ENCODE data around the gene WDR49.
"Not testable (repeated sequence)": the region's sequence is repeated elsewhere in the genome, so short reads cannot be mapped to it uniquely, and the experiment has no call there.

WDR49 gene

DNA sequence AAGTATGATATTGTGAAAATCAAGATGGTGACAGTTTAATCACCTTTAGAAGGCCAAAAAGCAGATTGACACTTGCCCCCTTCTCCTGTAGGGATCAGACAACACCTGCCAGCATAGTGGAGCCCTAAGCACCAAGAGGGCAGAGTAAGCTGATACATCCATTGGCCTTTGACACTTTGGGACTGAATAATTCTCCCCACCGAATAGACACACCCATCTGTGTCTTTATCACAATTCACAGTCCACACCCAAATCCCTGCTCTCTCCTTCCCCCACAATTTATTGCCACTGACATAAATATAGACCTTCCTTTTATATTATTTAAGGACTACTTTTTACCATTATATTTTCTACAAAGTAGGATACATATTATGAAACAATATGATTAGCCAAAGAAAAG, 3.1 kb upstream of the WDR49 start:
- no peak overlapping the region for H3K4me3 ChIP-seq (ENCODE audit: low read length)
- no peak for TF ChIP-seq ZNF274 (IDR thresholded peaks at IDR 0.05; ENCODE audit: low read depth, low read length)

DNA sequence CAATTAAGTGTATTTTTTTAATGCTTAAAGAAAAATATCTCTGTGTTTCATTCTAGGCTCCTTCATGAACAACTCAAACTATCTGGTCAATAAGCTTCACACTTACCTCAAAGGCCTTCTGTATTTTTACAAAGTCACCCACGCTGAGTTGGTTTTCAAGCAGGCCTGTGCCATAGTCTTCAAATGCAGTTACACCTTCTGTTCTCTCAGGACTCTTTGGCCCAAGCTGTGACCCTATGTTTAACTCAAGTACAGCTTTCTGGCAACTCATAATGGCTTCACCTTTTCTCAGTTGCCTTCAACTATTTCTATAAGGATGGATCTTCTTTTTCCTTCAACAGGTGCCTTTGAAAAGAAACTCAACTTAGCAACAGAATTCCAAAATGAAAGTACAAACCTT, 587 bp downstream of the WDR49 start:
- TF ChIP-seq ZNF274 (IDR thresholded peaks at IDR 0.05; ENCODE audit: low read depth, low read length): no peak
- H3K4me3 ChIP-seq (ENCODE audit: low read length): no peak overlapping the region

DNA sequence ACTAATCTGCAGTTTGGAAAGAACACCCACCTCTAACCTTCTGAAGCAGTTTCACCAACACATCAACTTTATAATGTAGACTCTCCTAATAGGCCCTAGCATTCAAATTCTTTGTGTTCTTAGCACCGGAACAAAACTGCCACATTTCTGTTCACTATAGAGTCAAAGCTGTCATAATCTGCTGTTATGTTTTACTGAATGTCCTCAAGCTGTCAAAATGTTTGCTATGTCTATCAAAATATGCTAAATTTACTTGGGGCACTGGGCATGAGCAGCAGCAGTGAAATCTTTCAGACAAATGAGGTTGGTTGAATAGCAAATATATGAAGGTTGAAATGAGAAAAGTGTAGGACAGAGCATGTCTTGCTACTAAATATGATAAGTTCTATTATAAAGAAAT, 1.9 kb downstream of the WDR49 start:
- no peak overlapping the region for H3K4me3 ChIP-seq (ENCODE audit: low read length)
- TF ChIP-seq ZNF274 (IDR thresholded peaks at IDR 0.05; ENCODE audit: low read depth, low read length): no peak

DNA sequence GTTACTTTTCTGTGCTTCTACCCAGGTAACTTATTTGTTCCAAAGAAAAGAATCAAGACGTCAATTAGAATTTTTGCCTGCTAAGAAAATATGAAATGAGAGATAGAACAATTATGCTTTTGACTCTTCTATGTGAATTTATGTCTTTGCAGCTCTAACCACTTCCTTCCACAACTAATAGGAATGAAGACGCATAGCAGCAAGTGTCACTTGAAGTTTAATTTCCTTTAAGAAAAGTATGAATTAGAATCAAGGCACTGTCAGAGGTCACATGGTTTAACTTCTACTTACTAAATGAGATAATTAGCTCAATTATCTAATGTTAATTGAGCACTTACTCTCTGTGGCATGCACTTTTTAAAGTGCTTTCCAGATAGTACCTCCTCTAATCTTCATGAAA, 3.3 kb downstream of the WDR49 start:
- H3K4me3 ChIP-seq (ENCODE audit: low read length): no peak overlapping the region
- TF ChIP-seq ZNF274 (IDR thresholded peaks at IDR 0.05; ENCODE audit: low read depth, low read length): no peak

DNA sequence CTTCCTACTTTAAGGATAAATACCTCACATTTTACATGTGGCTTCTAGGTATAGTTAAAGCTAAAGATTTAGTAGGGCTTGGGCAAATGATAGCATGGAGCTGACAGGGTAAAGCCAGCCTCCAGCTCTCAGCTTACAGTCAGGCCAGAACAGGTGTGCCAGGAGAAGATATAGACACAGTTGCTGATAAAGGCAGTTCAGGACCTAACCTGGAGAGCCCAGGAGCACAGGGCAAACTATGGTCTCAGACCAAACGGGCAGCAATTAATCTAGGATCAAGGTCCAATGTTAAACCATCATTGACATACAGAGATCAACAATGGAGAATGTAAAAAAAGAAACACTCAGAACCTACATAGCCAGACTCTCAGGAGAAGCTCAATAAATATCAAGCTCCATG, 4.0 kb downstream of the WDR49 start:
- no peak for TF ChIP-seq ZNF274 (IDR thresholded peaks at IDR 0.05; ENCODE audit: low read depth, low read length)
- H3K4me3 ChIP-seq (ENCODE audit: low read length): no peak overlapping the region

DNA sequence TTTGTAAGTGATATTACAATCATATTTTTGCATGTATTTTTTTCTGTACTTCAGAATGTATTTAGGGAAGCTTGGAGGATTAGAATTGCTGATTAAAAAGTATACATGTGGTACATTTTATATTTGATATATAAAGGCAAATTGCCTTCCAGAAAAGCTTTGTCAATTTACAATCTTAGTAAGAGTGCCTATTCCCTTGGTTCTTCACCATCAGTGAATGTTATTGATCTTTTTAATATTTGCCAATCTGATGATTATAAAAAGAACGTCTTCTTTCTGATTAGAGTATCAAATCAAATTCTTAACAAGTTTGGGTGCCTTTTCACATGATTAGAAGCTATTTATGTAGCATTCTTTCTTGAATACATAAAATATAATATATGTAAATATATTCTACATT, 9.1 kb downstream of the WDR49 start:
- H3K4me3 ChIP-seq (ENCODE audit: low read length): no peak overlapping the region
- no peak for TF ChIP-seq ZNF274 (IDR thresholded peaks at IDR 0.05; ENCODE audit: low read depth, low read length)

DNA sequence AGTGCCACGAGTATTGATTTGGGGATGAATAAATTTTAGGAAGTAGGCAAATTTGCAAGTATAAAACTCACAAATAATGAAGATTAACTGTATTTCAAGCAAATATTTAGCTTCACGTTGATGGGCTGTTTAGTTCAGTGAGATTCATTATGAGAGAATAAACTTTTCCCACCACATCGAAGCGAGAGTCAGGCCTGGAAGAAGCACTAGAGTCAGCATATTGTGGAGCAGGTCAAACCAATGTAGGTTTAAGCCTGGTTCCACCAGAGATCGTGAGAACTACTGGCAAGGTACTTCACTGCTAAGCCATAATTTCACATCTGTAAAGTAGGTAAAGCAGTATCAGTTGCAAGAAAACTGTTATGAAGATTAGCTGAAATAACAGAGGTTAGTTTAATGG, 22.3 kb downstream of the WDR49 start:
- H3K4me3 ChIP-seq (ENCODE audit: low read length): no peak overlapping the region
- no peak for TF ChIP-seq ZNF274 (IDR thresholded peaks at IDR 0.05; ENCODE audit: low read depth, low read length)

DNA sequence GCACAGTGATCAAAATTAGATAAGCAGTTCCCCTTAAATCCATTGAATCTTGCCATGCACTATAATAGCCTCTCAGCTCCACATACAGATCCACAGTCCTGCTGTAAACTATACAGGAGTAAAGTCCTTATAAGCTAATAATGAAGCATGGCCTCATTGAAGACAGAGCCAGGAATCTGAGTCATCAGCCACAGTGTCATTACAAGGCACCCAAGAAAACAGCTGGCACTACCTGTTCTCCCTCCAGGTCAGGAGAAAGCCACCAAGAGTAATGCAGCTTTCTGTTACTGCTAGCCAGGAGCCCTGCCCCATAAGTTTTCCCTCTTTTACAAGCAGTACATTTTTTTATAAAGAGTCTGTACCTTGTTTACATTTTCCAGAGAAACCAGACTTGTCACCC, 27.3 kb downstream of the WDR49 start:
- TF ChIP-seq ZNF274 (IDR thresholded peaks at IDR 0.05; ENCODE audit: low read depth, low read length): no peak
- H3K4me3 ChIP-seq (ENCODE audit: low read length): no peak overlapping the region

DNA sequence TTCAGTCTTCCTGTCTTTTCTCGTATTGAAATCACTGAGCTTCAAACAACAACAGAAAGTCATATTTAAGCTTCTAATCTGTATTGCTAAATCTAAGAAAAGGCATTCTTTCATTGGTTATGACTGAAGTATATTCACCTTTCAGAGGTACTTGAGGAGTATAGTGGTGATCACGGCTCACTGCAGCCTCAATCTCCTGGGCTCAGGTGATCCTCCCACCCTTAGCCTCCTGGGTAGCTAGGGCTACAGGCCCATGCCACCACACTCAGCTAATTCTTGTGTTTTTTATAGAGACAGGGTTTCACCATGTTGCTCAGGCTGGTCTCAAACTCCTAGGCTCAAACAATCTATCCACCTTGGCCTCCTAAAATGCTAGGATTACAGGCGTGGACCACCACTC, 38.7 kb downstream of the WDR49 start:
- no peak overlapping the region for H3K4me3 ChIP-seq (ENCODE audit: low read length)
- no peak for TF ChIP-seq ZNF274 (IDR thresholded peaks at IDR 0.05; ENCODE audit: low read depth, low read length)

DNA sequence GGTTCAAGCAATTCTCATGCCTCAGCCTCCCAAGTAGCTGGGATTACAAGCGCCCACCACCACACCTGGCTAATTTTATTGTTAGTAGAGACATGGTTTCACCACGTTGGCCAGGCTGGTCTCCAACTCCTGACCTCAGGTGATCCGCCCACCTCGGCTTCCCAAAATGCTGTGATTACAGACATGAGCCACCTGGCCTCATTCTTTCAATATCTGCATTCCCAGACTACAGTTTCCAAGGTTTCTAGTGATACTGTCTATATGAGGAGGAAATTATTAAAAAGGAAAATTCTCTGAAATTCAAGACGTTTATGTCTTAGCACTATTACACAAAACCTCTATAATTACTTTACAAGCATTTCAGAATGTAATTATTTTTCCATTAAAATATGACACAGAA, 39.5 kb downstream of the WDR49 start:
- H3K4me3 ChIP-seq (ENCODE audit: low read length): not testable (repeated sequence)

DNA sequence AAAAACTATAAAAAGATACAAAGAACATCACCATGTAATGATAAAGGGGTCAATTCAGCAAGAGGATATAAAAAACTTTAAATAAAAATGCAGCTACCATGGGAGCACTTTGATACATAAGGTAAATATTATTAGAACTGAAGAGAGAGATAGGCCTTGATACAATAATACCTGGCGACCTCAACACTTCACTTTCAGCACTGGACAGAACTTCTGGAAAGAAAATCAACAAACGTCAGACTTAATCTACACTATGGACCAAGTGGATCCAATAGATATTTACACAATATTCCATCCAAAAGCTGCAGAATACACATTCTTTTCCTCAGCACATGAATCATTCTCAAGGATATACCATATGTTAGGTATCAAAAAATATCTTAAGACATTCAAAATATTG, 42.0 kb downstream of the WDR49 start:
- TF ChIP-seq ZNF274 (IDR thresholded peaks at IDR 0.05; ENCODE audit: low read depth, low read length): no peak
- H3K4me3 ChIP-seq (ENCODE audit: low read length): no peak overlapping the region

DNA sequence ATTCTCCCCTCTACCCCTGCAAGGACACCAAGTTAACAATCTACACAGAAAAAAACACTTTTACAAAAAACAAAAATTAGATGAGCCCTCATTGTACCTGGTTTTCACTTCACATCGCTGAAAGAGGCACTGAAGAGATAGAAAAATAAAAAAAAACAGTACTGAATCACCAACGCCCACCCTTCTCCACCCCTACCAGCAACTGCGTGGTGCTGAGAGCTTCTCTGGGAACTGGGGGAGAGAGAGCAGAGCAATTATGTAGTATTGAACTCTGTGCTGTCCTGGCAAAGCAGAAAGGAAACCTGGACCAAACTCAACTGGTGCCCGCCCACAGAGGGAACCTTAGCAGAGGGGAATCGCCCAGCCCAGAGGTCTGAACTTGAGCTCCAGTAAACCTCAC, 44.6 kb downstream of the WDR49 start:
- no peak for TF ChIP-seq ZNF274 (IDR thresholded peaks at IDR 0.05; ENCODE audit: low read depth, low read length)
- H3K4me3 ChIP-seq (ENCODE audit: low read length): no peak overlapping the region

DNA sequence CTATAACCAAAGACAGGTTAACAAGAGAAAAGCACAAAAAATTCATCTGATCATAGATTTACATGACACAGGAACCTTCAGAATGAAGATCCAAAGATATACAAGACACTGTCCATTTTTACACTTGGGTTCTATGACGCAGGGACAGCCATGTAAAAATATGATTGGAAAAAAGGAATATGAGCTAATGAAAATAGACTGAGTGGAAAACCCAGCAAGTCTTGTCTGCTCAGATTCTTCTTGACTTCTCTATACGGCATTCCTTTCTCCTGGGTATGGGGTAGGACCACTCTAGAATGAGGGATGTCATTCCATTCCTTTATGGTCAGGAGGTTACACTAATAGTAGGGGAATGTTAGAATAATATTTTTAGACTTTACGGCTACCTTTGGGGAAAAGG, 46.9 kb downstream of the WDR49 start:
- no peak overlapping the region for H3K4me3 ChIP-seq (ENCODE audit: low read length)
- no peak for TF ChIP-seq ZNF274 (IDR thresholded peaks at IDR 0.05; ENCODE audit: low read depth, low read length)

DNA sequence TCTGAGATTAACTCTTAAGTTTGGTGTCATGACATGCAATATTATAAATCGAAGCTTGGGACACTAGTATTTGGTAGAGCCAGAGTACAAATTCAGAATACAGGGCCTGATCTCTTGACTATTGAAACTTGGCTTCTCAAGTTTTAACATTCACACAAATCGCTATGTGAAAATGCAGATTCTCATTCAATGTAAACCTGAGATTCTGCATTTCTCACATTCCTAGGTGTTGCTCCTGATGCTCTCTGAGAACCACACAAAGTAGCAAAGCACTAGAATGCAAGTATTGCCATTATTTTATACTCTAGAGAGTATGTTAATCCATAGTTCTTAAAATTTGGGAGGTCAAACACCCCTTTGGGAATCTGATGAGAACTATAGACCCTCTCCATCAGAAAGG, 47.9 kb downstream of the WDR49 start:
- H3K4me3 ChIP-seq (ENCODE audit: low read length): no peak overlapping the region
- TF ChIP-seq ZNF274 (IDR thresholded peaks at IDR 0.05; ENCODE audit: low read depth, low read length): no peak

DNA sequence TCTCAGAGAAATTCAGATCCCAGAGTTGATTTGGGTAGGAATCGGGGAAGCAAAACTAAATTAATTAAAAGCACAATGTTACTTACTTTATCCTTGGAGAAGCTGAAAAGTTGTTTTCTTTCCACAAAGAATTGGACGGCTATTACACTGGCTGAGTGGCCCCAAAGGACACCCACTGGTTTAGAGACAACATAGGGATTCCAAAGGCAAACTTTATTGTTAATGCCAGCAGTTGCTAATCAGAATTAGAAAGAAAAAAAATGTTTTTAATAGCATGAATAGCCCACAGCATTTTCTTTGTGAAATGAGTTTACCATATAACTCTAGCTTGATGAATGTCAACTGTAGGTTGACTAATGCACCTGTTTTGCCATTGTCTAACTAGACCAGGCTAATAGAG, 51.7 kb downstream of the WDR49 start:
- H3K4me3 ChIP-seq (ENCODE audit: low read length): no peak overlapping the region
- TF ChIP-seq ZNF274 (IDR thresholded peaks at IDR 0.05; ENCODE audit: low read depth, low read length): no peak

DNA sequence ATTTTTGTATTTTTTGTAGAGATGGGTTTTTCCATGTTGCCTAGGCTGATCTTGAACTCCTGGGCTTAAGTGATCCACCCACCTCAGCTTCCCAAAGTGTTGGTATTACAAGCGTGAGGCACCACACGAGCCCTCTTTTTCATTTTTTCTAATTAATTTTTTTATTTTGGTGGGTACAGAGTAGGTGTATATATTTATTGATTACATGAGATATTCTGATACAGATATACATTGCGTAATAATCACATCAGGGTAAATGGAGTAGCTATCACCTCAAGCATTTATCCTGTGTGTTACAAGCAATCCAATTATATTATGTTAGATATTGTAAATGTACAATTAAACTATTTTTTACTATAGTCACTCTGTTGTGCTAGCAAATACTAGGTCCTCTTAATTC, 66.1 kb downstream of the WDR49 start:
- TF ChIP-seq ZNF274 (IDR thresholded peaks at IDR 0.05; ENCODE audit: low read depth, low read length): no peak
- no peak overlapping the region for H3K4me3 ChIP-seq (ENCODE audit: low read length)
